Cardiac atrium fibroblast (primary cell): ENCODE results near the gene ZNF853. TPM values are rescaled to one million over a fixed set of nuclear protein-coding genes. Genes with fewer than 3 reads are reported as not detected.

Source experiments
- total RNA-seq: library from RNA; depleted of rRNA; stranded (reverse); fragments of >200 nt; gene quantifications from 2 replicates; pipeline ENCODE4 v1.2.3, GENCODE V29; 2015

The ZNF853 gene
- total RNA-seq: 0.16 and 1.1 TPM in 2 replicates

GRCh38 chr7:6614953-6615722, at the start of gene ZNF853:
Gene ZNF853 (plus strand): TSS chr7:6615610. CDS start chr7:6616175, 565 bp downstream.

GRCh38 chr7:6577369-6578113, 37.9 kb upstream of the ZNF853 start, which contains the start of gene ZDHHC4:
Gene ZDHHC4 (plus strand): TSS chr7:6577454. CDS start chr7:6580562, 3,108 bp downstream.

DNA sequence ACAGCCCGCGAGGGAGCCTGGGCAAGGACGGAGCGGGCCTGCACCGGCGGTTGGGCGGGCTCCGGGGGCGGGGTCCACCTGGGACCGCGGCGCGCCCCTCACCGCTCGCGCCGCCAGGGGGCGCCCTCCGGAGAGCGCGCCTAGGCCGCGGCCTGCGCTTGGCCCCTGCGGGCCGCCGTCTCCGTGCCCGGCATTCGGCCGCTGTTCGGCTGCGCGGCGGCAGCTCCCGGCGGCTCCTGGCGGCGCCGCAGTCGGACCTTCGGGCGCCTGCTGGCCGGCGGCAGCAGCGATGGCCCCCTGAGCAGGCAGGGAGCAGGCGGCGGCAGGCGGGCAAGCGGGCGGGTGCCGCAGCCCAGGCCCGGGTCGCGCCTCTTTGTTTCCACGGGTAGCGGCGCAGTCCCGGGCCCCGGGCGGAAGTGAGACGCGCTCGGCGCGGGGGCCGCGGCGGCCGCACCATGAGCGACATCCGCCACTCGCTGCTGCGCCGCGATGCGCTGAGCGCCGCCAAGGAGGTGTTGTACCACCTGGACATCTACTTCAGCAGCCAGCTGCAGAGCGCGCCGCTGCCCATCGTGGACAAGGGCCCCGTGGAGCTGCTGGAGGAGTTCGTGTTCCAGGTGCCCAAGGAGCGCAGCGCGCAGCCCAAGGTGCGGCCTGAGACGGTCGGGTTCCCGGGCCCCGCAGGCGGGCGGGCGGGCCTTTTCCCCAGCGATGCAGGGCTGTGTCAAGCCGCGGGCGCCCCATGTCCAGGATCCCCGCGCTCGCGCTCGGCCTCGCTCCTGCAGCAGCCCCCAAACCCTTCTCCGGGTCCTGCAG, 25.4 kb upstream of the ZNF853 start, which contains the start of gene INTS15:
INTS15 (plus strand) TSS at position 193 of the 816 bp plus-strand sequence; CDS start at position 456, 263 bp downstream.

DNA sequence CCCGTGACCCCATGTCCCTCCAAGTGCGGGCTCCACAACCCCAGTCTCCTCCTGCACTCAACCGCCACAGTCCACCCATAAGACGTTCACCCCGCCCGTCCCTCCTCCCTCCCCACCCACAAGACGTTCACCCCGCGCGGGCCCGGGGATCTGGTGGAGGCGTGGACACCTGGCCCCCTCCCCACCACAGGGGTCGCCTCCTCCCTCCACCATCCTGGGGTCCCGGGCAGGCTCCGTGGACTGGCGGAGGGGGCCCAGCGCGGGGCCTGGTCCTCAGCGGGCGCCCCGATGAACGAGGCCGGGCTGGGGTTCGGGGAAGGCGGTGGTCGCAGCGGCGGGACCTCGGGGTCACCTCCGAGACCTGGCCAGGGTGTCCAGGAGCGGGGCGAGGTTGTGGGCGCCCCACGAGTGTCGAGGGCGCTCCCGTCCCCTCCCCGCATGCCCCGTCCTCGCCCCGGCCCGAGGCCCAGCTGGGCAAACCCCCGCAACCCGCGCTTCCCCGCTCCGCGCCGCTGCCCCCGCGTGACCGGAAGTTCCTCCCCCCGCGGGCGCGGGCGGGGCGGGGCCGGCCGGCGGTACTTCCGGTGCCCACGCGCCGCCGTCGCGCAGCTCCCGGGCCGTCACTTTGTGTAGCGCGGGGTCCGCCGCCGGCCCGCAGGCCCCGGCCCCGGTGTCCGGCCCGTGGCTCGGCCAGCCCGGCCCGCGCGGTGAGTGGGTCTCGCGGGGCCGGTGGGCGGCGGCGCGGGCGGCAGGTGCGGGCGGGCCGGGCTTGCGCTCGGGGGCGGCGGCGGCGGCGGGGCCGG, 21.5 kb downstream of the ZNF853 start, which contains the start of gene ZNF316:
ZNF316 (plus strand) TSS at position 578 of the 803 bp plus-strand sequence. CDS start 5,092 bp downstream, outside the sequence.

Other genes with a start within 250 kb of the ZNF853 start
- gene RAC1, start 241.1 kb upstream of the ZNF853 start, total RNA-seq: 96.4 and 99.6 TPM in 2 replicates
- 13.3 and 15.5 TPM in 2 replicates for gene DAGLB, start 167.7 kb upstream of the ZNF853 start, total RNA-seq
- gene KDELR2, start 131.5 kb upstream of the ZNF853 start, total RNA-seq: 267 and 294 TPM in 2 replicates
- gene GRID2IP, start 64.1 kb upstream of the ZNF853 start, total RNA-seq: not detected in 2 replicates
- gene ZDHHC4, start 38.2 kb upstream of the ZNF853 start, total RNA-seq: 38.1 and 43.7 TPM in 2 replicates
- gene INTS15, start 25.6 kb upstream of the ZNF853 start, total RNA-seq: 8.7 and 10.9 TPM in 2 replicates
- 7.3 and 8.7 TPM in 2 replicates for gene ZNF316, start 21.7 kb downstream of the ZNF853 start, total RNA-seq
- 11.7 and 15.4 TPM in 2 replicates for gene ZNF12, start 91.3 kb downstream of the ZNF853 start, total RNA-seq
- gene RSPH10B2, start 138.5 kb downstream of the ZNF853 start, total RNA-seq: not detected in 2 replicates
- 7.6 and 13.9 TPM in 2 replicates for gene CCZ1B, start 210.7 kb downstream of the ZNF853 start, total RNA-seq